Upper lobe of left lung (tissue), 6 donors: ENCODE data around the gene ZNF397. TPM values are rescaled to one million over a fixed set of nuclear protein-coding genes. Genes with fewer than 3 reads are reported as not detected.

ENCODE experiments used
- ATAC-seq, 2 donors: fragments of 200-7000 bp; cut with Tn5 transposase; one replicate each; pipeline ENCODE4 v1.9.1; 2022; ENCODE audit warnings: mild to moderate bottlenecking in 2 of 2, moderate library complexity in 2 of 2; ENCODE audit not compliant: low FRiP score in 2 of 2
- DNase-seq, 2 donors: peaks; one replicate each; pipeline ENCODE4 v3.0.0-alpha.2; 2019 to 2020
- H3K27ac ChIP-seq, 4 donors: fragments of 200-600 bp; sonication (generic); one replicate each; pipeline ENCODE4 v1.5.1; 2016 to 2019
- H3K27me3 ChIP-seq, 4 donors: fragments of 200-600 bp; sonication (generic); one replicate each; pipeline ENCODE4 v1.5.1; 2017 to 2019
- H3K36me3 ChIP-seq, 4 donors: fragments of 200-600 bp; sonication (generic); one replicate each; pipeline ENCODE4 v1.5.1; 2016 to 2019
- H3K4me1 ChIP-seq, 4 donors: fragments of 200-600 bp; sonication (generic); one replicate each; pipeline ENCODE4 v1.5.1; 2018 to 2019
- H3K4me3 ChIP-seq, 4 donors: fragments of 200-600 bp; sonication (generic); one replicate each; pipeline ENCODE4 v1.5.1; 2017 to 2019; ENCODE audit warnings: mild to moderate bottlenecking in 2 of 4, moderate library complexity in 1 of 4
- H3K9me3 ChIP-seq, 4 donors: fragments of 200-600 bp; sonication (generic); one replicate each; pipeline ENCODE4 v1.5.1; 2018 to 2019
- CTCF ChIP-seq, 6 experiments: fragments of 450-650 bp in 4 of 6; fragments of 200-600 bp in 2 of 6; sonication (generic) in 2 of 6; IDR thresholded peaks; one replicate each; pipeline ENCODE4 v1.5.1; 2016 to 2019; ENCODE audit warnings: antibody characterized with exemption in 6 of 6
- EP300 ChIP-seq, 4 donors: sonication (generic); formaldehyde crosslinking; IDR thresholded peaks; one replicate each; pipeline ENCODE4 v1.5.1; 2017; ENCODE audit warnings: antibody characterized with exemption in 4 of 4, control low read depth in 2 of 4
- POLR2A ChIP-seq, 4 donors: fragments of 450-650 bp; IDR thresholded peaks; one replicate each; pipeline ENCODE4 v1.5.1; 2016 to 2017; ENCODE audit warnings: antibody characterized with exemption in 4 of 4, mild to moderate bottlenecking in 2 of 4
- POLR2AphosphoS5 ChIP-seq, 2 donors: sonication (generic); formaldehyde crosslinking; IDR thresholded peaks; one replicate each; pipeline ENCODE4 v1.5.1; 2017; ENCODE audit warnings: antibody characterized with exemption in 2 of 2
- WGBS, 2 donors: methylation state at CpG; one replicate each; pipeline ENCODE4 v1.1.5; 2017 to 2018; 5-methylcytosine and 5-hydroxymethylcytosine counted together
- total RNA-seq, 6 donors: library from RNA; depleted of rRNA in 4 of 6; stranded (reverse); fragments of >200 nt in 4 of 6; gene quantifications; one replicate each; pipeline versions ENCODE4 v1.1.0 to v1.2.1, GENCODE V29; 2016 to 2021
- donor health status: DM: no; HTN: no; CAD: no; lungs with moderate emphysema.
- donor health status: DM: no; HTN: yes; CAD: no; lungs with severe emphysema.

The ZNF397 gene
- total RNA-seq, 6 donors from 2014 or later = 18.2 to 62.9 (median 23.2) TPM

GRCh38 chr18:35289293-35289692, 48.5 kb downstream of the ZNF397 start:
- DNase-seq (no peak), ATAC-seq (peak in 1 of 2 donors; percentile 43)
- TF ChIP-seq POLR2A (IDR thresholded peaks at IDR 0.05) (no peak), CTCF (IDR thresholded peaks at IDR 0.05) (no peak), POLR2AphosphoS5 (IDR thresholded peaks at IDR 0.05) (no peak), EP300 (IDR thresholded peaks at IDR 0.05) (no peak)
- H3K9me3 ChIP-seq = no peaks in the 10 kb centered on the region
- 7 to 9% methylated on average over 6 of the region's 6 CpGs for WGBS, 2 donors
- peaks cover 0 to 3% (median 0%) of the 10 kb centered on the region in 4 donors for H3K36me3 ChIP-seq
- no peaks in the 10 kb centered on the region for H3K27me3 ChIP-seq
- peaks cover 17 to 33% (median 20%) of the 10 kb centered on the region in 4 donors for H3K4me1 ChIP-seq
- H3K27ac ChIP-seq = peak overlapping the region; percentile 81 to 89 (median 88)
- peak overlapping the region; percentile 57 to 68 (median 63) for H3K4me3 ChIP-seq

- Histone ChIP-seq H3K9me3 (no peaks in the 10 kb centered on the region), H3K4me3 (peak overlapping the region; percentile 57 to 68 (median 63)), H3K27ac (peak overlapping the region; percentile 81 to 89 (median 88)), H3K36me3 (no peaks in the 10 kb centered on the region), H3K27me3 (no peaks in the 10 kb centered on the region), H3K4me1 (peaks cover 17 to 33% (median 20%) of the 10 kb centered on the region in 4 donors)
- TF ChIP-seq EP300 (IDR thresholded peaks at IDR 0.05) (no peak), POLR2AphosphoS5 (IDR thresholded peaks at IDR 0.05) (no peak), POLR2A (IDR thresholded peaks at IDR 0.05) (no peak), CTCF (IDR thresholded peaks at IDR 0.05) (no peak)
- DNase-seq (peak in 1 of 2 donors; percentile 42), ATAC-seq (peak in 1 of 2 donors; percentile 14)
- 0% methylated on average over 8 of the region's 8 CpGs for WGBS, 2 donors
These were observed 48.9 kb downstream of the ZNF397 start for GRCh38 chr18:35289727-35290093.

GRCh38 chr18:35290094-35290735, 49.4 kb downstream of the ZNF397 start, which contains the start of gene ZSCAN30:
Gene ZSCAN30, minus strand, starts transcription at chr18:35290229. Its CDS starts 25,877 bp downstream, at chr18:35264352.
- 0% methylated on average over 9 to 28 of the region's 41 CpGs for WGBS, 2 donors
- TF ChIP-seq POLR2AphosphoS5 (IDR thresholded peaks at IDR 0.05) (peak; percentile 92), POLR2A (IDR thresholded peaks at IDR 0.05) (peak; percentile 12 to 80 (median 70)), CTCF (IDR thresholded peaks at IDR 0.05) (no peak), EP300 (IDR thresholded peaks at IDR 0.05) (no peak)
- H3K4me3 ChIP-seq = peak within 1 kb of the TSS; percentile 57 to 68 (median 63)
- ATAC-seq = peak; percentile 99 to 100
- no peaks in the 10 kb centered on the region for H3K9me3 ChIP-seq
- peaks cover 17 to 33% (median 20%) of the 10 kb centered on the region in 4 donors for H3K4me1 ChIP-seq
- peak within 1 kb of the TSS; percentile 81 to 89 (median 88) for H3K27ac ChIP-seq
- H3K36me3 ChIP-seq = no peaks in the 10 kb centered on the region
- H3K27me3 ChIP-seq = no peaks in the 10 kb centered on the region
- DNase-seq = peak; percentile 96 to 99

GRCh38 chr18:35291166-35291565, 50.3 kb downstream of the ZNF397 start:
- TF ChIP-seq EP300 (IDR thresholded peaks at IDR 0.05) (no peak), CTCF (IDR thresholded peaks at IDR 0.05) (no peak), POLR2AphosphoS5 (IDR thresholded peaks at IDR 0.05) (no peak), POLR2A (IDR thresholded peaks at IDR 0.05) (no peak)
- Histone ChIP-seq H3K4me1 (peaks cover 17 to 33% (median 20%) of the 10 kb centered on the region in 4 donors), H3K9me3 (no peaks in the 10 kb centered on the region), H3K4me3 (peak overlapping the region in 3 of 4 donors; percentile 57 to 67 (median 59)), H3K27ac (no peak overlapping the region), H3K36me3 (peaks cover 0 to 6% (median 0%) of the 10 kb centered on the region in 4 donors), H3K27me3 (no peaks in the 10 kb centered on the region)
- ATAC-seq (no peak), DNase-seq (no peak)
- 87 to 88% methylated on average over 2 of the region's 2 CpGs for WGBS, 2 donors
